ENCODE measurements around the gene RPS24. TPM values are rescaled to one million over a fixed set of nuclear protein-coding genes. Genes with fewer than 3 reads are reported as not detected.
"Not testable (repeated sequence)": the region's sequence is repeated elsewhere in the genome, so short reads cannot be mapped to it uniquely, and the experiment has no call there.

Gene RPS24
- total and polyA plus RNA-seq, 8 donors: 599 to 3,548 (median 970) TPM

- intact Hi-C loops (cut with DNase I): no loop called here
- DNase-seq: no peak
- no peak for TF ChIP-seq CTCF (IDR thresholded peaks at IDR 0.05)
- H3K9me3 ChIP-seq: no peaks in the 10 kb centered on the region
- no peaks in the 10 kb centered on the region for H3K27me3 ChIP-seq
- no peak overlapping the region for H3K4me3 ChIP-seq
- no peak for ATAC-seq
- 93 to 98% methylated on average over 3 of the region's 3 CpGs for WGBS, 2 donors
- H3K4me1 ChIP-seq: peaks cover 0 to 6% (median 0%) of the 10 kb centered on the region in 3 donors
- peaks cover 0 to 23% (median 3%) of the 10 kb centered on the region in 3 donors for H3K36me3 ChIP-seq
- FAIRE-seq: no peak
- no peak overlapping the region for H3K27ac ChIP-seq
Observed at GRCh38 chr10:77993620-77994019, 40.0 kb upstream of the RPS24 start.

- H3K27ac ChIP-seq; FAIRE-seq; ATAC-seq; DNase-seq; H3K4me1 ChIP-seq; H3K27me3 ChIP-seq; intact Hi-C loops (cut with DNase I); H3K9me3 ChIP-seq; H3K4me3 ChIP-seq: not testable (repeated sequence)
- WGBS, 2 donors: 96 to 100% methylated on average over 4 to 5 of the region's 5 CpGs
- peaks cover 0 to 46% (median 26%) of the 10 kb centered on the region in 3 donors for H3K36me3 ChIP-seq
Observed at GRCh38 chr10:77998780-77999179, 34.9 kb upstream of the RPS24 start.

GRCh38 chr10:78000206-78000605 is 33.5 kb upstream of the RPS24 start:
- H3K4me1 ChIP-seq: no peaks in the 10 kb centered on the region
- TF ChIP-seq CTCF (IDR thresholded peaks at IDR 0.05): no peak
- H3K9me3 ChIP-seq: no peaks in the 10 kb centered on the region
- H3K27me3 ChIP-seq: no peaks in the 10 kb centered on the region
- no peak overlapping the region for H3K27ac ChIP-seq
- no peak for FAIRE-seq
- DNase-seq: no peak
- intact Hi-C loops (cut with DNase I): no loop called here
- peaks cover 0 to 57% (median 29%) of the 10 kb centered on the region in 3 donors for H3K36me3 ChIP-seq
- ATAC-seq: no peak
- no peak overlapping the region for H3K4me3 ChIP-seq

- no peak overlapping the region for H3K27ac ChIP-seq
- H3K4me3 ChIP-seq: no peak overlapping the region
- FAIRE-seq (no peak), DNase-seq (no peak), ATAC-seq (no peak)
- no peak for TF ChIP-seq CTCF (IDR thresholded peaks at IDR 0.05)
- intact Hi-C loops (cut with DNase I): no loop called here
- H3K27me3 ChIP-seq: no peaks in the 10 kb centered on the region
- no peaks in the 10 kb centered on the region for H3K4me1 ChIP-seq
- WGBS, 2 donors: 86 to 91% methylated on average over 6 of the region's 6 CpGs
- no peaks in the 10 kb centered on the region for H3K9me3 ChIP-seq
- H3K36me3 ChIP-seq: peaks cover 0 to 65% (median 29%) of the 10 kb centered on the region in 3 donors
Observed at GRCh38 chr10:78000956-78001472, 32.6 kb upstream of the RPS24 start.

GRCh38 chr10:78002541-78003288 is 30.9 kb upstream of the RPS24 start:
- H3K4me1 ChIP-seq: no peaks in the 10 kb centered on the region
- no peaks in the 10 kb centered on the region for H3K27me3 ChIP-seq
- intact Hi-C loops (cut with DNase I): no loop called here
- H3K9me3 ChIP-seq: no peaks in the 10 kb centered on the region
- no peak for ATAC-seq
- no peak for DNase-seq
- no peak overlapping the region for H3K4me3 ChIP-seq
- no peak for FAIRE-seq
- H3K36me3 ChIP-seq: peaks cover 0 to 74% (median 34%) of the 10 kb centered on the region in 3 donors
- 89 to 93% methylated on average over 4 of the region's 4 CpGs for WGBS, 2 donors
- H3K27ac ChIP-seq: no peak overlapping the region
- no peak for TF ChIP-seq CTCF (IDR thresholded peaks at IDR 0.05)

All from pancreas (tissue), 10 donors.